T-helper 2 cell treated with Interferon-gamma antibody and Interleukin-4, amounts not matched to agents 5 μg/mL and 100 μg/mL, for 36 hours (primary cell): ENCODE measurements around the gene SPATA31D3.
"Not testable (repeated sequence)": the region's sequence is repeated elsewhere in the genome, so short reads cannot be mapped to it uniquely, and the experiment has no call there.

Experiments used
- DNase-seq: peaks from one replicate; pipeline ENCODE4 v3.0.0; 2021; ENCODE audit warnings: low spot score
- H3K27ac Mint-ChIP-seq: one replicate; pipeline ENCODE4 v1.8.0; 2021; ENCODE audit warnings: mild to moderate bottlenecking, mixed read lengths
- H3K27me3 Mint-ChIP-seq: one replicate; pipeline ENCODE4 v1.8.0; 2021; ENCODE audit warnings: low read depth, mixed read lengths
- H3K36me3 Mint-ChIP-seq: one replicate; pipeline ENCODE4 v1.8.0; 2021; ENCODE audit warnings: low read depth, mixed read lengths
- H3K4me1 Mint-ChIP-seq: one replicate; pipeline ENCODE4 v1.8.0; 2021; ENCODE audit warnings: low read depth, mixed read lengths
- H3K4me3 Mint-ChIP-seq: one replicate; pipeline ENCODE4 v1.8.0; 2022; ENCODE audit warnings: mild to moderate bottlenecking, moderate library complexity, mixed read lengths
- H3K9me3 Mint-ChIP-seq: one replicate; pipeline ENCODE4 v1.8.0; 2021; ENCODE audit warnings: mixed read lengths

SPATA31D3 gene

GRCh38 chr9:81953096-81953495 is 9.8 kb downstream of the SPATA31D3 start:
- Mint-ChIP-seq H3K27me3 (no peaks in the 10 kb centered on the region), H3K9me3 (peaks cover 25% of the 10 kb centered on the region), H3K27ac (no peak overlapping the region), H3K4me3 (no peak overlapping the region), H3K36me3 (no peaks in the 10 kb centered on the region), H3K4me1 (no peaks in the 10 kb centered on the region)
- no peak for DNase-seq

- H3K9me3 Mint-ChIP-seq, result peaks cover 25% of the 10 kb centered on the region
- no peak overlapping the region for H3K4me3 Mint-ChIP-seq
- no peaks in the 10 kb centered on the region for H3K4me1 Mint-ChIP-seq
- H3K27ac Mint-ChIP-seq, result no peak overlapping the region
- no peaks in the 10 kb centered on the region for H3K27me3 Mint-ChIP-seq
- DNase-seq, result no peak
- no peaks in the 10 kb centered on the region for H3K36me3 Mint-ChIP-seq
Observed at GRCh38 chr9:81955625-81956024, 12.3 kb downstream of the SPATA31D3 start.

DNA sequence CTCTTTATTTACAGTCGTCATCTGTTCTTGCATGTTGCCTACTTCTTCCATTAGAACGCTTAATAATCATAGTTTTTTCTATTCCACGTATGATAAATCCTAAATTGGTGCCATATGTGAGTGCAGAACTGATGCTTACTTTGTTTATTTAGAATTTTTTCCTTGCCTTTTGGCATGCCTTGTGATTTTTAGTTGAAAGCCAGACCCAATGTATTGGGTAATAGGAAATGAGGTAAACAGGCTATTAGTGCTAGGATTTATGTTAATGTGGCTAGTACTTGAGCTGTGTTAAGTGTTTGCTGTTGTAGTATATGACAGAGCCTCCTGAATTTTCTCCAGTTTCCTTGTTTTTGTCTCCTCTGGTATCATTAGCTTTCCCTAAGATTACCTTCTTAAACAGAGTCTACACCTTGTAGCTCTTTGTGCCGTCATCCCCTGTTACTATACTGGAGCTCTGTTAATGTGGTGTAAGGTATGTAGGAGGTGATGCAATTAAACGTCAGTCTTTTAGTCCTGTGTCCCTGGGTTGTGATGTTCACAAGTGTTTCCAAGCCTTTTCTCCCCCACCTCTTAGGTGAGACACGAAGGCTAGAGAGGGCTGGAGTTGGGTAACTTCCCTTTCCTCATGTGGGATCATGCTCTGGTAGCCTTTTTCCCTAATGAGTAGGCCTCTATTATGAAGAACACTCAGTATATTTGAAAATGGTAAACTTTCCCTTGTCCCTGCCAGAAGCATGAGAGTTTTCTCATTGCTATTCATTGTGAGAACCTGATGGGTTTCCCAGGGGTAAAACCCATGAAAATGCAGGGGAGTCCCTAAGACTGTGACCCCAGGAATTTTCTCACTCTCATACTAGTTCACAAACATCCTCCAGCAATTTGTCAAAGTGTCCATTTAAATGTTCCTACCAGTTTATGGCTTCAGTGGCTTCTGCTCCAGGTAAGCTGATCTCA is 21.2 kb downstream of the SPATA31D3 start:
- Mint-ChIP-seq H3K36me3 (no peaks in the 10 kb centered on the region), H3K4me3 (no peak overlapping the region), H3K27me3 (no peaks in the 10 kb centered on the region), H3K4me1 (no peaks in the 10 kb centered on the region), H3K27ac (no peak overlapping the region), H3K9me3 (peaks cover 19% of the 10 kb centered on the region)
- no peak for DNase-seq

- H3K36me3 Mint-ChIP-seq, result no peaks in the 10 kb centered on the region
- peaks cover 26% of the 10 kb centered on the region for H3K9me3 Mint-ChIP-seq
- no peak for DNase-seq
- no peak overlapping the region for H3K4me3 Mint-ChIP-seq
- no peaks in the 10 kb centered on the region for H3K27me3 Mint-ChIP-seq
- no peak overlapping the region for H3K27ac Mint-ChIP-seq
- no peaks in the 10 kb centered on the region for H3K4me1 Mint-ChIP-seq
Observed at GRCh38 chr9:81968026-81968425, 24.7 kb downstream of the SPATA31D3 start.

DNA sequence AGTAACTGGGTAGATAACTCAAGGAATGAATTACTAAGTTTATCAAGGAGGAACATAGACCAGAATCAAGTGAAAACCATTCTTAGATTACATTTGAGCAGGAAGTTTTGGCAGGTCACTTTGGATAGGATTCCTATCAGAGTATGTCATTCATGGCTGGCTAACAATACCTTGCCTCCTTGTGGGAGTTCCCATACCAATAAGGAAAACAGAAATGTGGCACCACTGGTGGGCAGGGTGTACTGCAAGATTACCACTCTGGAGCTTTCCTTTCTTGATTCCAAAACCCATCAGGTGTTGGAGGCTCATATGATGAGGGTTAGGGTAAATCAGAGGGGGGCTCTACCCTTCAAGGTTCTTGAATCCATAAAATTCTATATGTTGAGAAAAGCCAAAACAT is 26.7 kb downstream of the SPATA31D3 start:
- Mint-ChIP-seq H3K27me3 (no peaks in the 10 kb centered on the region), H3K4me3 (no peak overlapping the region), H3K9me3 (peaks cover 26% of the 10 kb centered on the region), H3K36me3 (no peaks in the 10 kb centered on the region), H3K4me1 (no peaks in the 10 kb centered on the region), H3K27ac (no peak overlapping the region)
- no peak for DNase-seq

DNA sequence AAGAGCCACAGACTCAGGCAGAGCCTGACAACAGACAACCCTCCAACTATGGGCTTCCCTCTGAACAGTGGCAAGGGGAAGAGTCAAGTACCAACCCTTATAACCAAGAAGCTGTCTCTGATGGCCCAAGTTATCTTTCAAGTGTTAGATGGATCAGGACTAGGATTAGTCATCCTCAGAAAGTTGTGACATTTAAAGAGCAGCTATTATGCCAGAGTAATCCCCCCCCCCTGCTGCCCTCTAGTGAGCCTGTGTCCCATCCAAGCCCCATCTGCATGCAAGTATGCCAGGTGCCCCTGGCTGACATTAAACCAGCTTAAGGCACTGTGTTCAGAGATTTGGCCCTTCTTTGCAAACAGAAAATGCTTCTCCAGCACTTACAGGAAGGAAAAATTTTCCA is 28.4 kb downstream of the SPATA31D3 start:
- H3K27ac Mint-ChIP-seq, result no peak overlapping the region
- H3K4me1 Mint-ChIP-seq, result no peaks in the 10 kb centered on the region
- no peak for DNase-seq
- no peaks in the 10 kb centered on the region for H3K27me3 Mint-ChIP-seq
- no peaks in the 10 kb centered on the region for H3K36me3 Mint-ChIP-seq
- peaks cover 34% of the 10 kb centered on the region for H3K9me3 Mint-ChIP-seq
- H3K4me3 Mint-ChIP-seq, result no peak overlapping the region

GRCh38 chr9:81974764-81975163 is 31.5 kb downstream of the SPATA31D3 start:
- Mint-ChIP-seq H3K36me3 (no peaks in the 10 kb centered on the region), H3K27ac (no peak overlapping the region), H3K4me3 (no peak overlapping the region), H3K4me1 (no peaks in the 10 kb centered on the region), H3K9me3 (peaks cover 15% of the 10 kb centered on the region), H3K27me3 (no peaks in the 10 kb centered on the region)
- no peak for DNase-seq

- H3K27me3 Mint-ChIP-seq, result no peaks in the 10 kb centered on the region
- peaks cover 9% of the 10 kb centered on the region for H3K9me3 Mint-ChIP-seq
- no peak overlapping the region for H3K4me3 Mint-ChIP-seq
- H3K27ac Mint-ChIP-seq, result no peak overlapping the region
- no peak for DNase-seq
- no peaks in the 10 kb centered on the region for H3K36me3 Mint-ChIP-seq
- no peaks in the 10 kb centered on the region for H3K4me1 Mint-ChIP-seq
Observed at GRCh38 chr9:81976351-81976750, 33.1 kb downstream of the SPATA31D3 start.

DNA sequence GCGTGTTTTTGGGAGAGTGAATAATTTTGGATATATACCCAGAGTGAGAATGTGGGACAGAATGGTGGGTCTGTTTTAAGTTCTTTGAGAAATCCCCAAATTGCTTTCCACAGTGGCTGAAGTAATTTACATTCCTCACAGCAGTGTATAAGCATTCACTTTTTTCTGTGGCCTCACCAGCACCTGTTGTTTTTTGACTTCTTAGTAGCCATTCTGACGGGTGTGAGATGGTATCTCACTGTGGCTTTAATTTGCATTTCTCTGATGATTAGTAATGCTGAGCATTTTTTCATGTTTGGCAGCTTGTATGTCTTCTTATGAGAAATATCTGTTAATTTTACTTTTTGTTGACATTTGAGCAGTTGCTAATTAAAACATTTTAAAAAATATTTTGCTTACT is 35.9 kb downstream of the SPATA31D3 start:
- no peaks in the 10 kb centered on the region for H3K36me3 Mint-ChIP-seq
- DNase-seq, result no peak
- no peaks in the 10 kb centered on the region for H3K27me3 Mint-ChIP-seq
- H3K9me3 Mint-ChIP-seq, result peaks cover 8% of the 10 kb centered on the region
- H3K27ac Mint-ChIP-seq, result no peak overlapping the region
- no peaks in the 10 kb centered on the region for H3K4me1 Mint-ChIP-seq
- no peak overlapping the region for H3K4me3 Mint-ChIP-seq

DNA sequence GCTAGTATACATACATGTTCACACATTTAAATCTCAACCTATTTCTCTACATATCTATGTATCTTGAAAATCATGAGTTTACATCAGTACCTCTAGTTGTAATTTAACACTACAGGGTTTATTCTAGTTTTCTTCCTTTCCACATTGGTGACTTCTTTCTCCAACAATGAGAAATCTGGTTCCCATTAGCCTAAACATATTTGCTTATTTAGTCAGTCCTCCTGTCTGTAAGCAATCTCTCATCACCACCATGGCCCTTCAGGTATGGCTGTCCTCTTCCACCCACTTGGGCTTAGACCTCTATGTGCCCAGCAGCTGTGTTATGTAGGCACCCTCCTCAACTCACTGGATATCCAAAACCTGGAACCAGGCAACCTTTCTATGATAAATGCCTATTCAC is 37.3 kb downstream of the SPATA31D3 start:
- H3K9me3 Mint-ChIP-seq, result peaks cover 7% of the 10 kb centered on the region
- H3K4me3 Mint-ChIP-seq, result no peak overlapping the region

DNA sequence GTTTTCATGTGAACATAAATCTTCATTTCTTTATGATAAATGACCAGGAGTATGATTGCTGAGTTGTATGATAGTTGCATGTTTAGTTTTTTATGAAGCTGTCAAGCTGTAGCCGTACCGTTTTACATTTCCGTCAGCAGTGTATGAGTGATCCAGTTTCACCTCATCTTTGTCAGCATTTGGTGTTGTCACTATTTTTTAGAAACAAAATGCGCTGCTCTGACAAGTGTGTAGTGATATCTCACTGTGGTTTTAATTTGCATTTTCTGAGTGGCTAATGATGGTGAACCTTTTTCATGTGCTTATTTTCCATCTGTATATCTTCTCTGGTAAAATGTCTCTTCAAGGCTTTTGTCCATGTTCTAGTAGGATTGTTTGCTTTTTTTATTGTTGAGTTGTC is 38.6 kb downstream of the SPATA31D3 start:
- no peaks in the 10 kb centered on the region for H3K4me1 Mint-ChIP-seq

More for the DNA sequence above, 37.3 kb downstream of the SPATA31D3 start:
- Mint-ChIP-seq H3K4me1 (no peaks in the 10 kb centered on the region), H3K27me3 (no peaks in the 10 kb centered on the region), H3K27ac (no peak overlapping the region), H3K36me3 (no peaks in the 10 kb centered on the region)
- no peak for DNase-seq

GRCh38 chr9:81984928-81985327 is 41.6 kb downstream of the SPATA31D3 start:
- no peak overlapping the region for H3K27ac Mint-ChIP-seq
- no peak overlapping the region for H3K4me3 Mint-ChIP-seq
- H3K36me3 Mint-ChIP-seq, result no peaks in the 10 kb centered on the region
- no peaks in the 10 kb centered on the region for H3K4me1 Mint-ChIP-seq
- H3K27me3 Mint-ChIP-seq, result no peaks in the 10 kb centered on the region
- no peak for DNase-seq
- no peaks in the 10 kb centered on the region for H3K9me3 Mint-ChIP-seq

More for the DNA sequence above, 38.6 kb downstream of the SPATA31D3 start:
- no peaks in the 10 kb centered on the region for H3K36me3 Mint-ChIP-seq
- no peaks in the 10 kb centered on the region for H3K9me3 Mint-ChIP-seq
- no peak for DNase-seq
- H3K27me3 Mint-ChIP-seq, result no peaks in the 10 kb centered on the region
- H3K27ac Mint-ChIP-seq, result no peak overlapping the region
- no peak overlapping the region for H3K4me3 Mint-ChIP-seq

DNA sequence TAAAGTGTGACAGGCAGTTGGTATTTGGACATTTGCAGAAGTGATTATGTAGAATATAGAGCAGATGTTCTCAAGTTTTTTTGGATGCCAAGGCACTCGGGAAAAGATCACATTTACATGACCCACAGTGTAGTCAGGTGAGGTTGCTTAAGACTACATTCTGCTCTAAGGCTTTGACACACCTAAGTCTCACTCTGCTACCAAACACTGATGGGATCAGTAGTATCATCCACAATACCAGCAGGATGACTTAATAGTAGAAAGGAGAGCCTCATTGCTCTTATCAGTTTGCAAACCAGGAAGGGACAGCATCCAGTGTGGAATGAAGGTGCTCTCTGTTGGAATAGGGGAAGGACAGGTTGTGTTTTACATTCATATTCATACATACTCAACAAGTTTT is 42.8 kb downstream of the SPATA31D3 start:
- Mint-ChIP-seq H3K4me3 (no peak overlapping the region), H3K36me3 (no peaks in the 10 kb centered on the region), H3K9me3 (peaks cover 7% of the 10 kb centered on the region), H3K27me3 (no peaks in the 10 kb centered on the region), H3K27ac (no peak overlapping the region), H3K4me1 (no peaks in the 10 kb centered on the region)
- no peak for DNase-seq

- not testable (repeated sequence) for H3K27ac Mint-ChIP-seq, H3K4me1 Mint-ChIP-seq, H3K4me3 Mint-ChIP-seq, H3K36me3 Mint-ChIP-seq, H3K27me3 Mint-ChIP-seq, DNase-seq
- H3K9me3 Mint-ChIP-seq, result peaks cover 15% of the 10 kb centered on the region
Observed at GRCh38 chr9:81988472-81988871, 45.2 kb downstream of the SPATA31D3 start, which contains the start of gene SPATA31D1. SPATA31D1 (plus strand) TSS chr9:81988772; CDS start chr9:81988819, 47 bp downstream.
